HG02885 (cell line): ENCODE results near the gene NTRK3.

Experiments
- ATAC-seq: cut with Tn5 transposase; IDR thresholded peaks from one replicate; pipeline ENCODE4 v1.9.1; 2021; ENCODE audit warnings: mild to moderate bottlenecking; ENCODE audit not compliant: unreplicated experiment, poor library complexity

NTRK3 gene

DNA sequence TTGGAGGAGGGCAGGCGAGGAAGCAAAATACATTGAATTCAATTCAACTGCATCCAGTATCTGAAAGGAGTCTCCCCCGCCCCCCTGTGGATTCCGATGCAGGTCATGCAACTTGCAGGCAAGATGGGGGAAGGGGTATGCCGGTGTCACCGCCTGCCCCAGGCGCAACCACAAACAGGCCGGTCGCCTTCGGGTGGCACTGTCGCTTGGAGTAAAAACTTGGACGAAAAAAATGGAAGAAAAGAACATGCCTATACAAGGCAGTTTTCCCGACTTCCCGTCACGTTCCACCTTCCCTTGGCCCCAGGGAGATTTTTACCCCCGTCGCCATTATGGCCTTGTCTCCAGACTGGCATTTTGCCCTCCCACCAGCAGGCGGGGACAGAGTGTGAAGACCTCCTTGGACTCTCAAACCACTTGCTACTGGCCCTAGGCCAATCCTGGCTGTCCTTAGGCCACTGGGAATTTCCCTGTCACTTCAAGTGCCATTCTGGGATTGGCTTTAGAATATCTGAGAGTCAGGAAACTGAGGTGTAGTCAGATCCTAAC lies 1.6 kb upstream of the NTRK3 start:
- no peak for ATAC-seq

GRCh38 chr15:88257311-88258092 lies 963 bp upstream of the NTRK3 start:
- no peak for ATAC-seq

- no peak for ATAC-seq
Measured at GRCh38 chr15:88255484-88256278, 858 bp downstream of the NTRK3 start.

DNA sequence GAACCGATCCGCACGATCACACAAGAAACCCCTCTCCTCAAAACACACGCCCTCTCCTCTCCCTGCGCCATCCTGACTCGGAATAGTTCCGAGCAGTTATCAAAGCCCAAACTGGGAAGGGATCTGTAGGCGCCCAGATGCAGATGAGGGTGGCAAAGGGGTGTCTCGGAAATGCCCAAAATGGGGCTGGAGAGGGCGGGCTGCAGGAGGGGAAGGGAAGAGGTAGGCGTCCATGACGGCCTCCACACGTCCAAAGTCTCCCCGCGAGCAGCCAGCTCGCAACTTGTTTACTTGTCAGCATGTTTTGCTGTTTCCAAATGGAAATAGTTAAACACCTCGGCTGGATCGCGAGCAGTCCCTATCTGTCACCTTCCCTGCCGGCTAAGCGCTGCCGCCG lies 1.5 kb downstream of the NTRK3 start:
- ATAC-seq, result no peak

DNA sequence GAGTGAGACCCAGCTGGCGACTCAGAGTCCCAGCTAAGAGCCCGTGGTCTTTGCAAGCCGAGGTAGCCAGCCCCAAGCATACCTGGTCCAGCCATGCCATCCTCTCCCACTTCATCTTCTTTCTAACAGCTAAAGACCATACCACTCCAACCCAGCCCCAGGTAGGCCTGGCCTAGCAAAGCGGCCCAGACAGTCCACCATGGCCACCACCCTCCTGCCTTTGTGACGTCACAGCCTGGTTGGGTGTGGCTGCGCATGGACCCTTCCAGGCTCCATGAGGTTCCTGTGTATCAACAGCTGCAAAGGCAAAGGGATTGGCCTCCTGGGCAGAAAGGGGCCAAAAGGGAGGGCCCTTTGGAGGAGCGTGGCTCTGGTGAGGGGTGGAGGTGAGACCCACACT lies 4.1 kb downstream of the NTRK3 start:
- ATAC-seq, result no peak

DNA sequence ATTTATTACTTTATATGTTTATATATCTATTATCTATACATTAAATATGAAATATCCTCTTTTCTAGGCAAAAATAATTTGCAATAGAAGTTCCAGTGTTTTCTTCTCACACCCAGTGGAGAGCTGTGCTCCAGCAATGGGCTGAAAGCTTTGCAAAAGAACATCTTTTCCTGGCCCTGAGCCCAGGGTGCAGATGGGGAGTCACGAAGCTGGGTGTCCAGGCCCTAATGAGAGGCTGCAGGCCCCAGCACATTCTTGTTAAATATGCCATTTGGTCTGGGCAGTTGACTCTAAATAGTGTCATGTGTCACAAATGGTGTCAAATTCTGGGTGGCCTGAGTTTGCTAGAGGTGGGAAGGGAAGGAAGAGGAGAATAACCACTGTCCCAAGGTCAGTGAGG lies 5.7 kb downstream of the NTRK3 start:
- no peak for ATAC-seq

DNA sequence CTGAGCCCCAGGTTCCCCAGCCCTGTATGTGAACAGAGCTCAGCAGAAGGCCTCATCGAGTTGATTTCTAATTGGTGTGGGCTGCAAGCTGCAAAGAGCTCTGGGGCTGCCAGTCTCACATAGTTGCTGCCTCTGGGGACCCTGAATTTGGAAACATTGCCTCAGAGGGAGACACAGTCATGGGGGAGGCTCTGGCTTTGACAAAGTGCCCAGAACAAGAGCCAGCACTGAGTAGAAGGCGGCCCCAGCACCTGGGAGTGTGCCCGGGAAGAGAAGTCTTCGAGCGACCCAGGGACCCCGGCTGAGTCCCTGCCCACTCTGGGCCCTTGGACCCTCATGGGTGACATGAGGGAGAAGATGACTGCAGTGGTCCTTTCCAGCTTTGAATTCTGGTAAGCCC lies 7.3 kb downstream of the NTRK3 start:
- ATAC-seq, result no peak

GRCh38 chr15:88247914-88248313 lies 8.6 kb downstream of the NTRK3 start:
- ATAC-seq, result no peak

- peak; percentile 83 for ATAC-seq
Measured at GRCh38 chr15:88246666-88247446, 9.7 kb downstream of the NTRK3 start.

- no peak for ATAC-seq
Measured at GRCh38 chr15:88246081-88246480, 10.5 kb downstream of the NTRK3 start.

DNA sequence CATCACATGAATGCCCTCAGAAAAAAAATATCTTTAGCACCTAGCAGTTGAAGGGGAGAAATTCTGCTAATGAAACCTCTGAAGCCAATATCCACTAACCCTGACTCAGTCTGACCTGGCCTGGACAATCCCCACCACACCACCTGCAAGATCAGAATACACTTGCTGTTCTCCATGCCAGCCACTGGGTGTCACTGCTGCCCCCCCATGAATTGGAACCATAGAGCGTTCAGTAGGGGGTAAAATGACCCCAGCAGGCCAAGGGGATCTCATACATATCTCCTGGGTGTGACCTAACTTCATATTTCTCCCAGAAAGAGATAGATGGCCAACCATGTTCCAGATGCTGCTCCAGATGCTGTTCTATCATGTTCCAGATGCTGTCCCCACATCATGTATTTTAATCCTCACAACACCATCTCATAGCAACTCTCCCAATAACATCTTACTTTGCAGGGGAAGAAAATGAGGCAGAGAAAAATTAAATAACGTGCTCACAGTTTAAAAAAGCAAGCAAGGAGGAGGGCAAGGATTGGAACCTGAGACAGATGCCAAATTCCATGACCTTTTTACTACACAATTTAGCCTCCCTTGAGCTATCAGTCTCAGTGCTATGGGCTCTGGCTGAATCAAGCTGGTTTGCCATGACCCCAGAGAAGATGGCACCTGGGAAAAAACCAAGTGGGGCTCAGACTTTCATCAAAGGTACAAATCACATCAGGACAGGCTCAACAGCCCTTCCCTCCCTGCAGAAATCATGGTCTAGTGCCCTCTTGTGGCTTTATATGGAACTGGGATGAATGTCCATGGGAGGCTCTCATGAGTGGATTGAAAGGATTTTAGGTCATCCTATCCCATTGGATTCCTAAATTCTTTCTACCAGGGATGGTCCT lies 12.4 kb downstream of the NTRK3 start:
- ATAC-seq, result peak; percentile 60

- ATAC-seq, result no peak
Measured at GRCh38 chr15:88242586-88243555, 13.7 kb downstream of the NTRK3 start.

DNA sequence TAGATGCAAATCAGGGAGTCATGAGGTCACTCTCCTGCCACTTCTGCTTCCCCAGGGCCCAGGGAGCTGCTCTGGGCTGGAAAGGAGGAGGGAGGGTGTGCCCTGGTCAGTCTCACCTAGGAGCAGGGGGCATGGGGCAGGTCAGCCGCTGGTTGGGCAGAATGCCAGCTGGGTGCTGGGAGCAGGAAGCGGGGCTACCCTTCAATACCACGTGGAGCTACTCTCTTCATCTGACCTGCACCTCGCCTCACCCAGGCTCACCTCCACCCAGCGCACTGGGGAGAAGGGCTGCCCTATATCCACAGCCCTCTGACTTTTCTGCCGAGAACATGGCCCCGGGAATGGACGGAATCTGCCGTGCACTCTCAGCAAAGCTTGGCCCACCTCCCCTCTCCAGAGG lies 15.1 kb downstream of the NTRK3 start:
- no peak for ATAC-seq

DNA sequence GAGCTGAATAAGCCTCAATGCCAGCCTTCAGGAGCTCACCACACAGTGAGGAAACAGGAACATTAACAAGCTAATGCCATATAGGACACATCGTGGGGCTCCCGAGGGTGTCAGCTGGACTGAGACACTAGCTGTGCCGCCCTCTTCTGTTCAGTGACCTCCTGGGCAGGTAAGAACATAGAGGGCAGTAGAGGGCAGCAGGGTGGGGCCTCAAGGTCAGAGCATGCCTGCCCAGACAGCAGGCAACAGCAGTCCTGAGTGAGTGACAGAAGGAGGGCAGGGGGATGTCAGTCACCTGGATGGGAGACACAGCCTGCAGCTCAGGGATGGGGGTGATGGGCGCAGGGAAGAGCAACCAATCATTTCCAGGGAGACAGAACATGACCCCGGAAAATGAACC lies 15.5 kb downstream of the NTRK3 start:
- ATAC-seq, result no peak

- no peak for ATAC-seq
Measured at GRCh38 chr15:88239594-88239993, 16.9 kb downstream of the NTRK3 start.

DNA sequence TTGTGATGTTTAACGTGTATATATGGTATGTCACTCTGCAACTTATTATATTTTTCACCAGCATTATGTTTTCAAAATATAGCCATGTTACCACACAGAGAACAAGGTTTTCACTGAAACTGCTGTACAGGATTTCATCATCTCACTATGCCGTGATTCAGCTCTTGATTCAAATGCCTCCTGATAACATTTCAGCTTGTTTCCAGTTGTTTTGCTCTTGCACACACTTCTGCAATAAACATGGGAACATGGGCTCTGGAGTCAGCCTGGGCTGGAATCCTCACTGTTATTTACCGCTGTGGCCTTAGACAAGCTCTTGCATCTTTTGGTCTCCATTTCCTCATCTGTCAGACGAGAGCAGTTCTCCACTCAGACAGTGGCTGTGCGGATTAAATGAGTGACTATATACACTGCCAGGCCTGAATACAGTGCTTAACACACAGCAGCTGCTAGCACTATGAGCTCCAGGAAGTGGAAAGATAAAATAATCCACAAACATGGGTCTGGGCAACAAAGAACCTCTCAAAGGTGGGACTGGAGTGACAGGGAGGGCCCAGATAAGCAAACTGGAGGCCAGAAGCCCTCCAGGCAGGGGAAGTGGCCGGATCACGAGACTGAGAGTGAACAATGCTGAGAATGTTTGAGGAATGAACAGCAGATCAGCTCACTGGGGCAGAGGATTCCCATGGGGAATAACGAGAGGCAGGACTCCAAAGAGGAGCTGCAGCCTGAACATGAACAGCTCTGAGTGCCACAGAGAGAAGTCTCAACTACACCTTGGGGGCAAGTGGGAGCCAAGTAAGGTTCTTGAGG lies 17.7 kb downstream of the NTRK3 start:
- no peak for ATAC-seq

DNA sequence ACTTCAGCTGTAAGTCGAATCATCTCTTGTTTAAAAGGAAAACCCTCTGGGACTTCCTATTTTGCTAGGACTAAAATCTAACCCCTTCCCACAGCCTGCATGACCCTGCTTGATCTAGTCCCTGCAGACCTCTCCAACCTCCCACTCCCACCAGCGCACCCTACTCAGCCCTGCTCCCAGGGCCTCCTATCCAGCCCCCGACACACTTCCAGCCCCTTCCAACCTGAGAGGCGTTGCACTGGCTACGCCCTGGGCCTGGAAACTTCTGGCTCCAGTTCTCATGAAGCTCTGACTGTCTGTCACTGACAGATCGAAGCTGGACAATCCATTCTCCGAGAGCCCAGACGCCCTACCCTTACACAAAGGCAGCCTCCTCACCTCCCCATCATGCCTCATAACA lies 21.8 kb downstream of the NTRK3 start:
- ATAC-seq, result no peak

GRCh38 chr15:88233921-88234320 lies 22.6 kb downstream of the NTRK3 start:
- no peak for ATAC-seq
